DMS53 treated with DMSO at 0.1 percent for 48 hours (cell line): ENCODE data around the gene ARTN.

Experiments used
- DNase-seq: peaks from one replicate; lab custom pipeline; 2025; ENCODE audit not compliant: unreplicated experiment; lab: John Stamatoyannopoulos, UW

The ARTN gene

DNA sequence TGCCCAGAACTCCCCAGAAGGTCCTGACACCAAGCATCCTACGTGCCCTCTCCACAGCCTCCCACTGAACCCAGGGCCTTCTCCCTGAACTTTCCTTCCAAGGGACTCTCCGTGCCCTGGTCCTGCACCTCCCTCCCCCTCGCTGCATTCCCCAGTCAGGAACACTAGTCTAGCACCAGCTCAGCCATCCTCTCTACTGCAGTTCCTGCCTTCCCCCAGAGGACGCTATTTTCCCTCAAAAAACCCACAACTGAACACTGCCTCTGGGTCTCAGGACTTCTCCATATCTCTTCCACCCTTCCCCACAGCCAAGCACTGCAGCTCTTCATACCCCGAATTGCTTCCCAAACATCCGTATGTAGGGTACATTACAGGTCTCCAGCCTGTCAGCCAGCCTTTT is 12.6 kb upstream of the ARTN start:
- no peak for DNase-seq

GRCh38 chr1:43924516-43924915 is 9.1 kb upstream of the ARTN start:
- DNase-seq, result no peak

- DNase-seq, result no peak
Observed at GRCh38 chr1:43925846-43926245, 7.8 kb upstream of the ARTN start.

GRCh38 chr1:43930168-43930948 is 3.2 kb upstream of the ARTN start:
- peak; percentile 25 for DNase-seq

DNA sequence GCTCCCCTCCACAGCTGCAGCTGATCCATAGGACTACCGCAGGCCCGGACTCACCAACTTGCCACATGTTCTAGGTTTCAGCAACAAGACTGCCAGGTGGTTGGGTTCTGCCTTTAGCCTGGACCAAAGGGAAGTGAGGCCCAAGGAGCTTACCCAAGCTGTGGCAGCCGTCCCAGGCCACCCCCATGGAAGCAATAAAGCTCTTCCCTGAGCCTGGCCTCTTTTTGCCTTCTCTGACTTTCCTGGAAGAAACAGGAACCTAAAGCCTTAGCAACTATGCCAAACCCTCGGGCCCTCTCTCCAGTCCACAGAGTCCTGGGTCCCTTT is 2.7 kb upstream of the ARTN start:
- DNase-seq, result no peak

GRCh38 chr1:43931711-43932660 is 1.6 kb upstream of the ARTN start:
- DNase-seq, result no peak

DNA sequence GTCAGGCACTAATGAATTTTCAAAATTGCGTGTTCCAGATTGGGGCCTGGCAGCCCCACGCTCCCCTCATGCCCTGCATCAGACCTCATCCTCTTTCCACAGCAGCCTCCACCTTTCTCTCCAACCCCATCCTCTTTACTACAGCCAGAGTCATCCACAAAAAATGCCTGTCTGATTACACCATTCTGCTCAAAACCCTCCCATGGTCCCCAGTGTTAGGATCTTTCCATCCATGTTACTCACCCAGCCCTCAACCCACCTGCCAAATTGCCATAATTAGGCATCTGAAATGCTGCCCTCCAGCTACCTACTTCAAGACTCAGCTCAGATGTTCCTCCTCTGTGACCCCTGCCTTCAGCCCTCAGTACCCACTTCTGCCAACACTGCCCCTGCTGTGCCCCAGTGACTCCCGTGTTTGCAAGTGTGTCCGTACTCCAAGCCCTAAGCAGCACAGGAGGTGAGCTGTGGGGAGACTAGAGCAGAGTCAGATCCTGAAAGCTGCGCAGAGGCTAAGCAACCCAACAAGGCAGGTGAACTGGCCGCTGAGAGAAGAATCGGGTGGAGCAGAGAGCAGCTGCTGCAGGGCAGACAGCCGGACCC is 715 bp upstream of the ARTN start:
- no peak for DNase-seq

DNA sequence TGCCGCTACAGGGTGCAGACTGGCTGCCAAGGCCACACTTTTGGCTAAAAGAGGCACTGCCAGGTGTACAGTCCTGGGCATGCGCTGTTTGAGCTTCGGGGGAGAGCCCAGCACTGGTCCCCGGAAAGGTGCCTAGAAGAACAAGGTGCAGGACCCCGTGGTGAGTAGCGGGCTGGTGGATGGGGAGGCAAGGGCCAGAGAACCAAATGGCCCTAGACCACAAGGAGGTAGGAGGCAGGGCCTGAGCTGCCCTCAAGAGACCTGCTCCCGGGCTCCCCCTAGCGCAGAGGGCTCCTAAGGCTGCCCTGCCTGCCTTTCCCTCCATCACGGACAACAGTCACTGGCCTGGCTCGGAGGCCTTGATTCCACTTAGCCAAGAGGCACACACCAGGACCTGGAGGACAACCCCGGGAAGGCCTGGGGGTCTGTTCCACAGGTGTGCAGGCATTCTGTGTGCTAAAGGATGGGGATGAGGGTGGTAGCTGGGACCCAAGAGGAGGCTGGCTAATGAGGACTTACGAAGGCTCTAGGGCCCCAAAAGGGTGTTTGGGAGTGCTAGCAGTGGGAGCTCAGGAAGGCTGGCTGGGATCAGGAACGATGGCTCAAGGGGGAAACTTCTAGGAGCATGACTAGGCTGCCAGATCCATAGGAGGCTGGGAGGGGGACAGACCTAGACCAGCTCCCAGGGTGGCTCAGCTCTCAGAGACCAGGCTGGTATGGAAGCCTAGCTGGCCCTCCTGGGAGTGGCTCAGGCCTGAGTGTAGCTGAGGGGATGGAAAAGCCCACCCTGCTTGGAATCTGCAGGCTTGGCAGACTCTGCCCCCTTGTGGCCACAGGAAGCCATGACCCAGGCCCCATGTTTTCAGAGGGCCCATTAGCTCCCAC is 742 bp downstream of the ARTN start:
- DNase-seq, result peak; percentile 79

GRCh38 chr1:43934986-43935324 is 1.4 kb downstream of the ARTN start:
- DNase-seq, result no peak

- peak; percentile 89 for DNase-seq
Observed at GRCh38 chr1:43935711-43936427, 2.3 kb downstream of the ARTN start.

- DNase-seq, result peak; percentile 45
Observed at GRCh38 chr1:43936431-43937151, 3.0 kb downstream of the ARTN start.

- DNase-seq, result no peak
Observed at GRCh38 chr1:43937179-43937865, 3.7 kb downstream of the ARTN start.

- no peak for DNase-seq
Observed at GRCh38 chr1:43938383-43938782, 4.8 kb downstream of the ARTN start.

GRCh38 chr1:43938892-43939587 is 5.4 kb downstream of the ARTN start:
- no peak for DNase-seq

DNA sequence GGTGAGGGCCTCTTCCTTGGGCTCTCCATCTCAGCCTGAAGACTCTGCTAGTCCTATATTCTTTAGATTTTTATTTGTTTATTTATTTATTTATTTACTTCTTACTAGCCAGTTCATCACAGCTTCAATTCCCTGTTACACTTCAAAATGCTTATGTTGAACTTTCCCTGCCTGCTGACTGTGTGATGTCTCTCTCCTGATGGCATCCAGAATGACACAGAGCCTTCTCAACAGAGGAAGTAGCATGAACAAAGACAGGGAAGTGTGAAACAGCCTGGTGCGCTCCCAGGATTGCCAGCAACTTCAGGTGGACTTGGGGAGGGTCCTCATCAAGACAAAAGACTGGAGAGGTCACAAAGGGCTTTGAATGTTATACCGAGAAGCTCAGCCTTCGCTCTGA is 8.8 kb downstream of the ARTN start:
- no peak for DNase-seq

DNA sequence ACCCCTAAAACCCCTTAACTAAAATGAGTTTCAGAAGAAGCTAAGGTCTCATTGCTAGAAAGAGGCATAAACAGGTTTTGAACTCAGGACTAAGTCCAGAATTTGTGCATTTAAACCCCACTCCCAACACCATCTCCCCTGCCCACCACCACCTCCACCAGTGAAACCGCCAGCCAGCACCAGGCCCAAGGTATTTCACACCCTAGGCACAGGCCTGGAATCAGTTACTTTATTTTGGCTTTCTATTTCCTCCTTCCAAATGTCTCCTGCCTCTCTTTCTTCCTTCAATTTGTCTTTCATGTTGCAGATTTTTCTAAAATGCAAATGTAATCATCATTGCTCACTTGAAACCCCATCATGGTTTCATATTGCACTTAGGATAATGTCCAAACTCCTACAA is 11.3 kb downstream of the ARTN start:
- no peak for DNase-seq

GRCh38 chr1:43945674-43946235 is 12.2 kb downstream of the ARTN start:
- DNase-seq, result no peak
